Activated naive CD4-positive, alpha-beta T cell treated with anti-CD3 and anti-CD28 coated beads for 36 hours (primary cell): ENCODE data around the gene GGN. TPM values are rescaled to one million over a fixed set of nuclear protein-coding genes. Genes with fewer than 3 reads are reported as not detected.
A peak's percentile ranks its signal among the peaks of the same experiment; 100 is the strongest.
"Not testable (repeated sequence)": the region's sequence is repeated elsewhere in the genome, so short reads cannot be mapped to it uniquely, and the experiment has no call there.

Experiments
- CTCF ChIA-PET: fragments of 350-600 bp; sonication (Branson Sonifier 250); formaldehyde crosslinking; loops from one replicate; lab custom pipeline; 2021; ENCODE audit warnings: antibody characterized with exemption; lab: Charles Lee
- DNase-seq: peaks from one replicate; pipeline ENCODE4 v3.0.0-alpha.2; 2020
- H3K27ac Mint-ChIP-seq: one replicate; pipeline ENCODE4 v1.8.0; 2021; ENCODE audit warnings: mild to moderate bottlenecking, mixed read lengths
- H3K27me3 Mint-ChIP-seq: one replicate; pipeline ENCODE4 v1.8.0; 2021; ENCODE audit warnings: low read depth, mixed read lengths
- H3K36me3 Mint-ChIP-seq: one replicate; pipeline ENCODE4 v1.8.0; 2021; ENCODE audit warnings: low read depth, mixed read lengths
- H3K4me1 Mint-ChIP-seq: one replicate; pipeline ENCODE4 v1.8.0; 2021; ENCODE audit warnings: low read depth, mixed read lengths
- H3K4me3 Mint-ChIP-seq: one replicate; pipeline ENCODE4 v1.8.0; 2021; ENCODE audit warnings: mild to moderate bottlenecking, moderate library complexity, mixed read lengths
- H3K9me3 Mint-ChIP-seq: one replicate; pipeline ENCODE4 v1.8.0; 2021; ENCODE audit warnings: mixed read lengths
- intact Hi-C: fragments of 100-400 bp; cut with micrococcal nuclease; formaldehyde crosslinking; loops from one replicate; pipeline ENCODE4 v1.15.1; 2023
- total RNA-seq, 2 experiments: library from RNA; stranded (reverse); gene quantifications; one replicate each; pipeline ENCODE4 v1.2.3, GENCODE V29; 2021

GGN gene
- under 1 TPM; 0.26 to 0.40 TPM for total RNA-seq

DNA sequence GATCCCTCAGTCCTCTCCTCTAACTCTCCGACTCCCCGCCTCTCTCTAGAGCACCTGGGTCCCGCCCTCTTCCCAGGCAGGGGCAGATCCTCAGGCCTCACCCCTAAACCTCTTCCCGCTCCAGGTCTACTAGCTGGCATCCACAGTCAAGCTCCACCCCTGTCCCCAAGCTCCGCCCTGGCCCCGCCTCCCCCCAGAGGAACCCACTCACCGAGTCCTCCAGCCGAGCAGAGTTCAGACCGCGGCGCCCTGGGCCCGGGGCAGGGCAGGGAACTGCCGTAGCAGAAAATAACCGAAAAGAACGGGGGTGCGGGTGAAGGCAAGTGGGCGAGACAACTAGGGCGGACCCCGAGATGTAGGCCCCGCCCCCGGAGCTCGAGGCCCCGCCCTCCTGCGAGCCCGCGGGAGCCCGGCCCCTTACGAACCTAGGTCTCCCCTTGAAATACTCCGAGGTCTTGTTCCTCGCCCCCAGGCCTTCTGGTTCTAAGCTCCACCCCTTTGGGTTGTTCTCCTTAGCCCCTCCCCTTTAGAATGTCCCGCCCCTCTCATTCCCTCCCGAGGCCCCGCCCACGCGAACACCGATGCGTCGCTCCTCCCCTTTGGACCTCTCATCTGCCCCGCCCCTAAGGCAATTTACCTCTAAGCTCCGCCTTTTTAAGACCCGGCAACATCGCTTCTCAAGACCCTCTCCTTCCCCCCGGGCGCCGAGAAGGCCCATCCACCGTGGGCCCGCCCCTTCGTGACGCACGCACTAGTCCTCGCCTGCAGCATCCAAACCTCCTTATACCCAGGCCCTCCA is at the start of gene GGN:
Gene GGN (minus strand): TSS at position 485 of the 799 bp plus-strand sequence. CDS start 773 bp downstream, outside the sequence.
- Mint-ChIP-seq H3K36me3 (peaks cover 18% of the 10 kb centered on the region), H3K4me1 (peaks cover 22% of the 10 kb centered on the region), H3K27me3 (peaks cover 18% of the 10 kb centered on the region), H3K27ac (no peak within 1 kb of the TSS), H3K9me3 (no peaks in the 10 kb centered on the region), H3K4me3 (peak within 1 kb of the TSS; percentile 78)
- intact Hi-C loops, result loop anchor here (1.0 to 10.0 kb wide), 5 partner anchors 8 to 483 kb away; partner anchors contain the start of genes PSMD8, SIPA1L3 and WDR87
- peak; percentile 87 for DNase-seq
- CTCF ChIA-PET, result interaction anchor here (0.6 to 1.2 kb wide), 2 partner anchors 13 to 15 kb away, joined by 3 to 4 read pairs; partner anchors contain the start of genes FAM98C and PSMD8

- intact Hi-C loops, result no loop called here
- CTCF ChIA-PET, result interaction anchor here (0.6 kb wide), 1 partner anchor 35 kb away, joined by 3 read pairs; the partner anchor contains the start of gene FAM98C
- H3K36me3 Mint-ChIP-seq, result no peaks in the 10 kb centered on the region
These were observed 49.5 kb upstream of the GGN start for GRCh38 chr19:38437295-38437694.

GRCh38 chr19:38434549-38435051 is 46.8 kb upstream of the GGN start:
- peaks cover 25% of the 10 kb centered on the region for H3K27me3 Mint-ChIP-seq
- peaks cover 10% of the 10 kb centered on the region for H3K4me1 Mint-ChIP-seq
- no peak overlapping the region for H3K4me3 Mint-ChIP-seq
- H3K9me3 Mint-ChIP-seq, result no peaks in the 10 kb centered on the region
- no peak for DNase-seq
- intact Hi-C loops, result no loop called here
- H3K27ac Mint-ChIP-seq, result no peak overlapping the region
- no peaks in the 10 kb centered on the region for H3K36me3 Mint-ChIP-seq
- CTCF ChIA-PET, result no interaction called here

More at GRCh38 chr19:38437295-38437694, 49.5 kb upstream of the GGN start:
- no peak for DNase-seq
- H3K27me3 Mint-ChIP-seq, result peaks cover 30% of the 10 kb centered on the region
- H3K4me1 Mint-ChIP-seq, result peaks cover 8% of the 10 kb centered on the region
- no peak overlapping the region for H3K27ac Mint-ChIP-seq
- H3K4me3 Mint-ChIP-seq, result no peak overlapping the region
- H3K9me3 Mint-ChIP-seq, result no peaks in the 10 kb centered on the region

DNA sequence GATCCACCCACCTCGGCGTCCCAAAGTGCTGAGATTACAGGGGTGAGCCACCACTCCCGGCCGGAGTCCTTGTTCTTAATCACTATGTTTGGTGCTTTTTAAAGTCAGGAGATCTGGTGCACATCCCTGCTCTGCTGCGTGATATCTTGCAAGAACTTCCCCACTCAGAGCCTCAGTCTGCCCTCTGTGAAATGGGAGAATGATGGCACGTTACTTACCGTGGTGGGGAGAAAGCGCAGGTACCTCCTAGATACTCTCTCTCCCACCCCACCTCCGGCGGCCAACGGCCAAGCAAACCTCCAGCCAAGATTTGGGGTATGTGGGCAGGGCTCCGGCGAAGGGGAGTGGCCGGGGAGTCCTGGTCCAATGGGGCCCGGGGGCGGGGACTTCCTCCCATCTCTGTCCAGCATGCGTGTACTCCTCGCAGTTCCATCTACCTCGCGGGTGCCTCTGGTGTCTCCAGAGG is 45.5 kb upstream of the GGN start, which contains the start of gene RYR1:
Gene RYR1 (plus strand): TSS at position 424 of the 466 bp plus-strand sequence. CDS start 139 bp downstream, outside the sequence.
- intact Hi-C loops, result no loop called here
- H3K9me3 Mint-ChIP-seq, result no peaks in the 10 kb centered on the region
- peak within 1 kb of the TSS; percentile 30 for H3K4me3 Mint-ChIP-seq
- DNase-seq, result peak; percentile 56
- peaks cover 25% of the 10 kb centered on the region for H3K27me3 Mint-ChIP-seq
- peaks cover 19% of the 10 kb centered on the region for H3K4me1 Mint-ChIP-seq
- no peak within 1 kb of the TSS for H3K27ac Mint-ChIP-seq
- CTCF ChIA-PET, result no interaction called here
- no peaks in the 10 kb centered on the region for H3K36me3 Mint-ChIP-seq

DNA sequence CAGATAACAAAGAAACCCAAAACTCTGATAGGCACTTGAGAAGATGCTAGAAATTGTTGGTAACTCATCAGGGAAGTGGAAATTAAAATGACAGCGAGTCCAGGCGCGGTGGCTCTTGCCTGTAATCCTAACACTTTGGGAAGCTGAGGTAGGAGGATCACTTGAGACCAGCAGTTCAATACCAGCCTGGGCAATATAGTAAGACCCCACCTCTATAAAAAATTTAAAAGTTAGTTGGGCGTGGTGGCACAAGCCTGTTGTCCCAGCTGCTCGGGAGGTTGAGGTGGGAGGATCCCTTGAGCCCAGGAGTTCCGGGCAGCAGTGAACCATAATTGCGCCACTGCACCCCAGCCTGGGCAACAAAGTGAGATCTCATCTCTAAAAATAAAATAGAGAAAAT is 43.1 kb upstream of the GGN start:
- no peak for DNase-seq
- intact Hi-C loops, result no loop called here
- Mint-ChIP-seq H3K9me3 (no peaks in the 10 kb centered on the region), H3K27me3 (peaks cover 13% of the 10 kb centered on the region), H3K27ac (no peak overlapping the region), H3K4me1 (peaks cover 36% of the 10 kb centered on the region), H3K4me3 (no peak overlapping the region), H3K36me3 (no peaks in the 10 kb centered on the region)
- CTCF ChIA-PET, result no interaction called here

DNA sequence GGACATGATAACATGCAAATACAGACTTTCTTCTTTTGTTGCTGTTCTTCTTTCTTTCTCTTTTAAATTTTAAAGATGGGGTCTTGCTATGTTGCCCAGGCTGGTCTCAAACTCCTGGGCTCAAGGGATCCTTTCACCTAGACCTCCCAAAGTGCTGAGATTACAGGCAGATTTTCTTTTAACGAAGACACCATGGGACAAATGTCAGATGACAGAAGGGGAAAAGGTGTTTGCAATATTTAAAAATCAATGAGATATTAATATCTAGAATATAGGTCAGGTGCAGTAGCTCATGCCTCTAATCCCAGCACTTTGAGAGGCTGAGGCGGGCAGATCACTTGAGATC is 42.0 kb upstream of the GGN start:
- CTCF ChIA-PET, result no interaction called here
- H3K9me3 Mint-ChIP-seq, result no peaks in the 10 kb centered on the region
- peak overlapping the region; percentile 87 for H3K27ac Mint-ChIP-seq
- no peak for DNase-seq
- H3K4me3 Mint-ChIP-seq, result no peak overlapping the region
- intact Hi-C loops, result loop anchor here (5.0 kb wide), 1 partner anchor 188 kb away; the partner anchor contains the start of genes EIF3K and MAP4K1
- H3K4me1 Mint-ChIP-seq, result peaks cover 39% of the 10 kb centered on the region
- H3K27me3 Mint-ChIP-seq, result peaks cover 10% of the 10 kb centered on the region
- H3K36me3 Mint-ChIP-seq, result no peaks in the 10 kb centered on the region

GRCh38 chr19:38429055-38429810 is 41.4 kb upstream of the GGN start:
- no peaks in the 10 kb centered on the region for H3K9me3 Mint-ChIP-seq
- peaks cover 37% of the 10 kb centered on the region for H3K4me1 Mint-ChIP-seq
- CTCF ChIA-PET, result interaction anchor here (1.1 kb wide), 1 partner anchor 449 kb away, joined by 3 read pairs; no protein-coding TSS in a partner anchor
- intact Hi-C loops, result loop anchor here (5.0 kb wide), 1 partner anchor 188 kb away; the partner anchor contains the start of genes EIF3K and MAP4K1
- no peaks in the 10 kb centered on the region for H3K36me3 Mint-ChIP-seq
- H3K4me3 Mint-ChIP-seq, result peak overlapping the region; percentile 14
- peak; percentile 62 for DNase-seq
- H3K27me3 Mint-ChIP-seq, result peaks cover 8% of the 10 kb centered on the region
- H3K27ac Mint-ChIP-seq, result peak overlapping the region; percentile 87

DNA sequence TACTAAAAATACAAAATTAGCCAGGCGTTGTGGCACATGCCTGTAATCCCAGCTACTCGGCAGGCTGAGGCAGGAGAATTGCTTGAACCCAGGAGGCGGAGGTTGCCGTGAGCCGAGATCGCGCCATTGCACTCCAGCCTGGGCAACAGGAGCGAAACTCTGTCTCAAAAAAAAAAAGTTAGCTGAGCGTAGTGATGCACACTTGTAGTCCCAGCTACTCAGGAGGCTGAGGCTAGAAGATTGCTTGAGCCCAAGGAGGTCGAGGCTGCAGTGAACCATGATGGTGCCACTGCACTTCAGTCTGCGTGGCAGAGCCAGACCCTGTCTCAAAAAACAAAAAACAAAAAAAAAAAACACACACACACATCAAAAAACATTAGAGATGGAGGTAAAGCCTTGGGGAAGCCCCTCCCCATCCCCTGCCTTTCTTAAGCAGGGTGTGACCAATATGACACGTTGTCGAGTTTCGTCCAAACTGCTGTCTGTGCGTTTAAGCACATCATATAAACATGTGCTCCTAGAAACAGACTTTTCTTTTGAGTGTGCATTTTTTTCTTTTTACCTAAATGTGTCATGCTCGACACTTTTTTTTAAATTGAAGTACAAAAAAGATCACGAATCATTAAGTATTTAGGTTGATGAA is 39.3 kb upstream of the GGN start:
- H3K4me3 Mint-ChIP-seq, H3K36me3 Mint-ChIP-seq, H3K27me3 Mint-ChIP-seq, H3K9me3 Mint-ChIP-seq: not testable (repeated sequence)
- H3K4me1 Mint-ChIP-seq, result peaks cover 31% of the 10 kb centered on the region
- intact Hi-C loops, result loop anchor here (2.0 to 5.0 kb wide), 3 partner anchors 24 to 228 kb away; partner anchors contain the start of genes EIF3K, FAM98C and MAP4K1
- CTCF ChIA-PET, result interaction anchor here (0.6 to 2.0 kb wide), 2 partner anchors 24 to 210 kb away, joined by 3 to 6 read pairs; partner anchors contain the start of gene FAM98C
- DNase-seq, result peak; percentile 83
- H3K27ac Mint-ChIP-seq, result peak overlapping the region; percentile 83

- H3K9me3 Mint-ChIP-seq, result no peaks in the 10 kb centered on the region
- H3K4me1 Mint-ChIP-seq, result peaks cover 31% of the 10 kb centered on the region
- intact Hi-C loops, result loop anchor here (2.0 to 5.0 kb wide), 3 partner anchors 23 to 229 kb away; partner anchors contain the start of genes EIF3K, FAM98C and MAP4K1
- H3K27ac Mint-ChIP-seq, result peak within 1 kb of the TSS; percentile 61
- peak; percentile 78 for DNase-seq
- CTCF ChIA-PET, result interaction anchor here (0.6 to 2.0 kb wide), 3 partner anchors 23 to 209 kb away, joined by 3 to 6 read pairs (median 4); partner anchors contain the start of gene FAM98C
- H3K36me3 Mint-ChIP-seq, result no peaks in the 10 kb centered on the region
- peaks cover 2% of the 10 kb centered on the region for H3K27me3 Mint-ChIP-seq
- H3K4me3 Mint-ChIP-seq, result no peak within 1 kb of the TSS
These were observed 38.1 kb upstream of the GGN start, which contains the start of gene RASGRP4 for GRCh38 chr19:38425810-38426466. Gene RASGRP4 (minus strand): TSS chr19:38426219. CDS start chr19:38426091, 128 bp downstream.

- Mint-ChIP-seq H3K9me3 (no peaks in the 10 kb centered on the region), H3K4me3 (no peak overlapping the region), H3K27me3 (peaks cover 2% of the 10 kb centered on the region), H3K27ac (no peak overlapping the region), H3K4me1 (peaks cover 31% of the 10 kb centered on the region), H3K36me3 (no peaks in the 10 kb centered on the region)
- intact Hi-C loops, result loop anchor here (5.0 kb wide), 1 partner anchor 192 kb away; the partner anchor contains the start of genes EIF3K and MAP4K1
- CTCF ChIA-PET, result interaction anchor here (1.4 to 1.6 kb wide), 2 partner anchors 22 to 209 kb away, joined by 4 read pairs; partner anchors contain the start of gene FAM98C
- no peak for DNase-seq
These were observed 37.5 kb upstream of the GGN start for GRCh38 chr19:38425222-38425809.
